HG03196 (cell line): ENCODE data around the gene ZDHHC14.
"Not testable (repeated sequence)": the region's sequence is repeated elsewhere in the genome, so short reads cannot be mapped to it uniquely, and the experiment has no call there.

Experiments
- ATAC-seq: cut with Tn5 transposase; IDR thresholded peaks from one replicate; pipeline ENCODE4 v1.9.1; 2021; ENCODE audit not compliant: unreplicated experiment

ZDHHC14 gene

DNA sequence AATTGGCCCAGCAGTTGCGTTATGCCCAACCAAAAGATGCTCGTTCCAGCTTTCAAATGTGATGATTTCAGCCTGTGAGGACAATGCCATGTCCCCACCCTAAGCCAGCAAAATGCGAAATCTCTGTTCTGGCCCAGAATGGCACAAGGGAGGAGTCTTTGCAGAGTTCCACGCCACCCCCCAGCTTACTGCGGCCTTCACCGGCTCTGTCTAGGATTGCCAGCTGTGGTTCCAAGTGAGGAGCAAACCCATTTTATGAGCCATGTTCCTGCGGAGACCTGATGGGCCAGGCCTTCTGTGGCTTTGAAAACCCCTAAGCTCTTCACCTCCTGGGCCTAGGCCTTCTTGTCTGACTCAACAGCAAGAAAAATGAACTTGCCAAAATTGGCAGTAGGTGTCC lies 295.3 kb downstream of the ZDHHC14 start:
- no peak for ATAC-seq

DNA sequence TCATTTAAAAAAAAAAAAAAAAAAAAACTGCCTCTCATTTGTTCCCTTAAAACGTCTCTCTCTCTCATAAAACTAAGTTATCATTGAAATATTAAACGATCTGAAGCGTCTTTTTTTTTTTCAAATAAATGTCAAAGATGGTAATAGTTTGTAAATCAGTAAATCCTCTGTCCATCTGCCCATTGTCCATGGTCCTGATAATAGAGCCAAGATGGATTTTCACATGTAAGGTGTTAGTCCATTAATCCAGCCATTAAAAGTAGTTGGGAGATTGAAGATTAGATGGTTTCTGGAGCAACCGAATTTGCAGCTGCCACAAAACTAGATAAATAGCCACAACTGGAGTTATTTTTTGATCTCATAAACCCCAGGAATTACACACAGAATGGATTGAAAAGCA lies 296.2 kb downstream of the ZDHHC14 start:
- ATAC-seq = no peak

DNA sequence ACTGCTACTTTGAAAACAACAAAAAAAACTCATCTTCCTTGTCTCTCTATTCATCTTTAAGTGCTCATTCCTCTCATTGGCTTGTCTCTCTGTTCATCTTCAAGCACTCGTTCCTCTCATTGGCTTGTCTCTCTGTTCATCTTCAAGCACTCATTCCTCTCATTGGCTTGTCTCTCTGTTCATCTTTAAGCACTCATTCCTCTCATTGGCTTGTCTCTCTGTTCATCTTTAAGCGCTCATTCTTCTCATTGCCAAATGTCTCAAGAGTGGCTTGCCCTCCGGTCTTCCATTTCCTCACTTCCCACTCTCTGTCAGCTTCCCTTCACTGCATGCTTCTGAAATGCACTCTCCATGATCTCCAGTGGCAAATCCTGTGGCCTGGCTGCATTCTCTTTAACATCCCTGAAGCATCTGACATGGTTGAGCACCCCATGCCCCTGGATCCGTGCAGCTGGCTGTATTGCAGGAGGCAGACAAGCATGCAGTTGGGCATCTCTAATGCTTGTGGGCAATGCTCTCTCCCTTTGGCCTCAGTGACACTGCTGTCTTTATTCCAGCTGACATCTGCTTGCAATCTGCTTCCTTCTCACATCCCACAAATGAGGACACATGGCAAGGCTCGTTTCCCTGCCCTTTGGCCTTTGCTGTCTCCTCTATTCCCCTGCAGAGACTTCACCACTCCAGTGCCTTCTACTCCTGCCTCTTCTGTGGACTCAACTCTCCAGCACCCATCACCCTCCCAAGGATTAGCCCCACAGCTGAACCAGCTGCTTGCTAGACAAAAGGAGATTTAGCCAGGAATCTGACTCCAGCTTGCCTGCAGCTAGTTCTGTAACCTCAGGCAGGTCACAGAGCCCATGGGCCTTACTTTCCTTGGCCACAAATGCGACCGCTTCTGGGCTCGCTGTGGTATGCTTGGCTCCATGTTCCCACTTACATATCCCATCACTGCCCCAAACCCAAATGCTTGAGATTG lies 298.9 kb downstream of the ZDHHC14 start:
- ATAC-seq = no peak

DNA sequence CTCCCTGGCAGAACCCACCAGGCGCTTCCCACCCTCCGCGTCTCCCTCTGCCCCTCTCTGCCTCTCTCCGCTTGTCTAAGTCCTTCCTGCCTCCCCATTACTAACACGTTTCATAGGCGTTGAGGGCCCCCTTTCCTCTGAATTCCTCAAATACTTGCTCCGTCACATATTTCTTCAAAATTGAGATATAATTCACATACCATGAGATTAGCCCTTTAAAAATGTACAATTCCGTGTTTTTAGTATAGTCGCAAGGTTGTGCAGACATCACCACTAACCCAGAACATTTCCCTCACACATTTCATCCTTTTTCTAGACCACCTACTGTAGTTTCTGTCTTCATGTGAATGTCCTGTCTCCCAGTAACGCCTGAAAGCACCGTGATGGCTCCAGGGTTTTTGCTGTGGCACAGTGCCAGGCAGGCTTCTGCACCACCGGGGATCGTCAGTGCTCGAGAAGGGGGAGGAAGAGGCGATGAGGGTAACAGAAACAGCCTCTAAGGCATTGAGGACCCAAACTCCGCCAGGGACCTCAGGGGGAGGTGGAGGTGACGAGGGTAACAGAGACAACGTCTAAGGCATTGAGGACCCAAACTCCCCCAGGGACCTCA lies 300.2 kb downstream of the ZDHHC14 start:
- no peak for ATAC-seq

DNA sequence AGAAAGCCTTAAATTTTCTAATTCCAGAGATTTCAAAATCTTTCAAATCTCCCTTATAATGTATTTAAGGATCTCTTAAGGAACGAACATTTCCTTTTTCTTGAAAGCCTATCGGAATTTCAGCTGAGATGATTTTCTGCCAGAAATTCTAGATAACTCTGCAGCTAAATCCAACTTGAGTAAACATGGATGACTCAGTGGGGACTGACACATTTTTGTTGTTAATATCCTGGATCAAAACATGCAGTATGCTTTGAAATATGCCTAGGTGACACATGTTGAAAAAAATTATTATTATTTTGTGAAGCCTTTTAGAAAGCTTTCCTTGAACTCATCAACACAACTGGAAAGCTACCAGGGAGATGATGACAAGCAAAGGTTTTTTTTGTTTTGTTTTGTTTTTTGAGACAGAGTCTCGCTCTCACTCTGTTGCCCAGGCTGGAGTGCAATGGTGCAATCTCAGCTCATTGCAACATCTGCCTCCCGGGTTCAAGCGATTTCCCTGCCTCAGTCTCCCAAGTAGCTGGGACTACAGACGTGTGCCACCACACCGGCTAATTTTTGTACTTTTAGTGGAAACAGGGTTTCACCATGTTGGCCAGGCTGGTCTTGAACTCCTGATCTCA lies 302.0 kb downstream of the ZDHHC14 start:
- ATAC-seq = no peak

DNA sequence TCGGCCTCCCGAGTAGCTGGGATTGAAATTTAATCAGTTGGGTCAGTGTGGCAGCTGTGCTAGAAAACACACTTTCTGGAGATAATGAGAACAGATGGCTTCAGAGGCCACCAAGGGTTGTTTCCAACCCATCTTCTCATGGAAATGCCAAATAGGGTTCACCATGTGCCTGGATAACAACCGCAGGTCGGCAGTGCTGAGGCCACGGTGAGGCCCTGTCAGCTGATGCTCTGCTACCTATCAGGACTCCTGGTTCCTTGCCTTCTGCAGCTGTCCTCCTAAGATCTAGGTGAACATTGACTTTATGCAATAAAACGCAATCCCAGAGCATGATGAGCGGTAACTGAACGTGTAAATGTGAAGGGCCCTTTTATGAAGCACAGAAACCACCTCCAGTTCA lies 302.7 kb downstream of the ZDHHC14 start:
- no peak for ATAC-seq

DNA sequence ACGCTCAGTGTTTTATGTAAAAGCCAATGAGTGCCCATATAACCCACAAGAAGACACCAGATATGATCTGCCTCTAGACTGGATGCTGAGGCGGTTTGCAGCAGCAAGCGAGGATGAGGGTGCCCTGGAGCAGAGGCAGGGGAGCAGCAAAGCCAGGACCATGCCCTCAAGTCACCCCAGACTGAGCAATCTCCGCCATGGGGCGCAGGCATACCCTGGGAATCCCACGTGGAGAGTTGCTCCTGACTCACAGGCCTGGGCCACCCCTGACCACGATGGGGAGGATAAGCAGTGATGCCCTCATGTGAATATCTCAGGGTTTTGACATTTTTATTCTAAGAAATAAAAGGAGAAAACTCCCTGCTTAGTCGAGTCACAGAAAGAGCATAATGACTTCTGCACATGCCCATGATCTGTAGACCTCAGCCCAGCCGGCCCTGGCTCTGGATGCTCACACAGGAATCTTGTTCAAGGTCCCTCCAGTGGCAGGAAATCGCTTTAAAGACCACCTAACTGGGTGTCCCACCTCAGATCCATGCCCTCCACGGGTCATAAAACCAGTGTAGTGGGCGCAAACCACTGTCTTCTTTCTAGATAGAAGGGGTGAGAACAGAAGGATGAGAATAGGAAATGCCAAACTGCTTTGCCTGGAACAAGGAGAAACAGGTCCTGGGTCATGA lies 303.8 kb downstream of the ZDHHC14 start:
- ATAC-seq = no peak

DNA sequence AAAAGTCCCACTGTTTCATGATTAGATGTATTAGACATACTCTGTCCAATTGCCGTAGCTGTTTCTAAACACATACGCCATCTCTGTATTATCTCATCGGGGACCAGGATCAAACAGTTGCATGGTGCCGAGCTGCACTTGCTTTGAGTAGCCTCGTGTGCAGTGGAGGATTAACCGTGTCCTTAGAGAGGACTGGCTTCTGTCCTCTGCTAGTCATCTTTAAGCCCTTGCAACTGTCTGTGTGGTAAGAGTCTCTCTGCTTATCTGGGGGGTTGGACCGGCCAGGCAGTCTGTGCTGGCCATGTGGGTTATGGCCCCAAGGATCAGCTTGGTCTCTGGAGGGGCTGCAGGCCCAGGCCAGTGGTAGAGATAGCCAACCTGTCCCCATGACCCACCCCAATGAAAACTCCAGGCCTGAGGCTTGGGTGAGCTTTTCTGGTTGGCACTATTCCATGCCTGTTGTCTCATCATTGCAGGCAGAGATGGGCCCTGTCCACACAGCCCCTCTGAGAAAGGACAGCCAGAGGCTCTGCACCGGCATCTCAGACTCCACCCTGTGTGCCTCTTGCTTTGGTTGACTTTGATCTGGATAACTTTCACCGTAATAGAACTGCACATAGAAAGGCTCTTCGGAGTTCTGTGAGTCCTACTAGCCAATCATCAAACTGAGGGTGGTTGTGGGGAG lies 304.7 kb downstream of the ZDHHC14 start:
- ATAC-seq = no peak

DNA sequence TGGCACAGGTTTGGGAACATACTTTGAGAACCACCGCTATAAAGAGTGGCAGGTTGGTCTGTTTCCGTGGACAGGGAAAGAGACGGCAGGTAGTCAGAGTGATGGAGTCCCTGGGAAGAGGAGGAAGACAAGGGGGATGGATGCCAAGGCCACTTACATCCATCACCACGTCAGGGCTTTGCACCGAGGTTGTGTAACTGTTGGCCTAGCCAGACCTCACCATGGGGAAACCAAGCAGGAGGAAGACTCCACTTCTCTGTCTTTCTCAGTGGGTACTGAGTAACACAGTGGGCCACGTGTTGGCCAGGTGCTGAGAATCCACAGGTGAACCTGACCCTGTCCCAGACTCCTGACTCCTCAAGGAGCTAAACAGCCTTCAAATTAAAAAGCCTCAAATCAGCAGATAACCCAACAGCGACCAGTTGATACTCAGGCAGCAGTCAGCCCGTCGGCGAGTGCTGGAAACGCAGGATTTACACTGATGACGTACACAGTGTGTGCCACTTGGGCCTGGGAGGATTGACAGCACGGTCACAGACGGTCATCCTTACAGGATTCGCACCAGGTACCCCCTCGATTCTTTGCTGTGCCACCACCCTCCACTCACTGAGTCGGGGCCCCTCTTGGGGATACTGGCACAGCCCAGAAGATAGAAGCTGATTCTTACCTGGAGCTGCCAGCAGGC lies 307.4 kb downstream of the ZDHHC14 start:
- ATAC-seq = no peak

DNA sequence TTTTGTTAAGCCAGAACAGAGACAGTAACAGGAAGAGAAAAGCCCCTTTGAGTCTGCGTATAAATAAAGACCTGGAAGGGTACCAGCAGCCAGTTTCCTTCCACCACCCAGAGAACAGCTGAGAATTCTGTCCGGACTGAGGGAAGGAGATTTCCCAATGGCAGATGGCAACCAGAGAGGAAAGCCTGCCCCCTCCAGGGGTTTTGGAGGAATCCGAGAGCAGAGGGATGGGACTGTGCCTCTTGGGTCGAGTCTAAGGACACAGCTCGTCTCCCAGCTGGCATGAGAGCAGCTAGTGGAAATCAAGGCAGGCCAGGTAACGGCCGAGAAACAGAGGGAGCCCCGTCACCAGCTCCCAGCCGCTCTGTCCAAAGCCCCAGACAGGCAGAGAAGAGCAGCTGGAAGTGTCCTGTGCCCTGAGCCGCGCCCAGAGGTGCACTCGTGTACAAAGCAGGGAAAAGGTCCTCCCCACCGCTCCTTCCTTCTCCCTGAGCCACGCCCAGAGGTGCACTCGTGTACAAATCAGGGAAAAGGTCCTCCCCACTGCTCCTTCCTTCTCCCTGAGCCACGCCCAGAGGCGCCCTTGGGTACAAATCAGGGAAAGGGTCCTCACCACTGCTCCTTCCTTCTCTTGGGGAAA lies 308.1 kb downstream of the ZDHHC14 start:
- no peak for ATAC-seq

DNA sequence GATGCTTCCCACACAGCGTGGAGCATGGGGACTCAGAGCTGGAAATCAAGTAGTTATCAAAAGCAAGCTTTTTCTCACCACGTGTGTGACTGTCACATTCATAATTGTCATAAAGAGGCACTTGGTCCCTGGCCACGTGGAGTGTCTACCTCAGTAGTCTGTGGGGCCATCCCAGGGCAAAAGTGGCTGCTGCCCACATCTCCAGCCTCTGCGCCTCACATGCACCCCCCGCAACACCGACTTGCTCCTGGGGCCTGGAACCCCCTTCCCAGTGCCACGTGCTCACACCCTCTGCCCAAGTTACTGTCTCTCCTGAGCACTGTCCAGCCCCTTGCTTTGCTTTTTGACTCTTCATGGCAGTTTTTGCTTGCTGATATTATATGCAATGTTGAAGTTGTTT lies 308.9 kb downstream of the ZDHHC14 start:
- no peak for ATAC-seq

DNA sequence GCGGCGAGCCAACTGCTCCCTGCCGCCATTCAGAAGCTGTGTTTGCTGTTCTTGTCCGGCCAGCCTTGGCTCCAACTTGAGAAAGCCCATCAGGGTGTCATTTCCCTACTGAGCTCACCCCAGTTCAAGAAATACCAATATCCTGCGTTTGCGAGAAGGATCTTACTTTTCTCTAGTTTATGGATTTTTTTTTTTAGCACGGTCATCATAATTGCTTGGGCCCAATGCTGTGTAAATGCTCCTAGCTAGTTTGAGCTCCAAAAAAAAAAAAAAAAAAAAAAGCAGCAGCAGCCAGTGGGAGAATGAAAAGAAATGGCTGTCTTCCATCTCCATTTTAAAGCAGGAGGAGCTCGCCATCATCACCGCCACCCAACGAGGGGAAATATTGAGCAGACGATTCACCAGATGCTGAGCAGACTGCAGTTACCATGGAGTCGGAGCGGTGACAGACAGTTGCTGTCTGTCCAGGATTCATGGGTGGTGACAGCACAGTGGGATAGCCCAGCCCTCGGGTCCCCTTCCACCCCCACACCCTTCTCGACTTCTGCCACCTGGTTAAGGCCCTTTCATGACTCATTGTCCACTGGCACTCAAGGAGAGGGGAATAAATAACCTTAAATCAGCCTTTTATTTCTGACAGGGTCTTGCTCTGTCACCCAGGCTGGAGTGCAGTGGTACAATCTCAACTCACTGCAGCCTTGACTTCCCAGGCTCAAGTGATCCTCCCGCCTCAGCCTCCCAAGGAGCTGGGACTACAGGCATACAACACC lies 309.6 kb downstream of the ZDHHC14 start:
- no peak for ATAC-seq

DNA sequence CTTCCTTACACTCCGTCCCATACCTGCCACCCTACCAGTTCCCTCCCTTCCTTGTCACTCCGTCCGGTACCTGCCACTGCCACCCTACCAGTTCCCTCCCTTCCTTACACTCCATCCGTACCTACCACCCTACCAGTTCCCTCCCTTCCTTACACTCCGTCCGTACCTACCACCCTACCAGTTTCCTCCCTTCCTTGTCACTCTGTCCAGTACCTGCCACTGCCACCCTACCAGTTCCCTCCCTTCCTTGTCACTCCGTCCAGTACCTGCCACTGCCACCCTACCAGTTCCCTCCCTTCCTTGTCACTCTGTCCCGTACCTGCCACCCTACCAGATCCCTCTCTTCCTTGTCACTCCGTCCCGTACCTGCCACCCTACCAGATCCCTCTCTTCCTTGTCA lies 310.6 kb downstream of the ZDHHC14 start:
- not testable (repeated sequence) for ATAC-seq

DNA sequence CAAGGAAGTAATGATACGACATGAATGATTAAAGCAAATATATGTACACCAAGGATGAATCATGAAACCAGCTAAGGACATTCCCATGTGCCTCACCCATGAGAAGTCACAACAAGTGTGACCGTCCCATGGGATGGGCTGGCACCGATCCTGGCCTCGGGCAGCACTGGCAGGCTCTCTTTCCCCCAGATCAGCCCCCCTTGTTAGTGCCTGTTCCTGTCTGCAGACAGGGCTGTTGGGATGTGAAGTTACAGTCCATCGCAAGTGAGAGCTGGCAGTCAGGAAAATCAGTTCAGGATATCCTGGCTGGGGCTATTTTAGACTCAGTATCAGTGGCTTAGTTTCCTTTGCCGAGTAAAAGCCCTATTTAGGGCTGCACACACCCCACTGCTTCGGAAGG lies 312.9 kb downstream of the ZDHHC14 start:
- no peak for ATAC-seq

DNA sequence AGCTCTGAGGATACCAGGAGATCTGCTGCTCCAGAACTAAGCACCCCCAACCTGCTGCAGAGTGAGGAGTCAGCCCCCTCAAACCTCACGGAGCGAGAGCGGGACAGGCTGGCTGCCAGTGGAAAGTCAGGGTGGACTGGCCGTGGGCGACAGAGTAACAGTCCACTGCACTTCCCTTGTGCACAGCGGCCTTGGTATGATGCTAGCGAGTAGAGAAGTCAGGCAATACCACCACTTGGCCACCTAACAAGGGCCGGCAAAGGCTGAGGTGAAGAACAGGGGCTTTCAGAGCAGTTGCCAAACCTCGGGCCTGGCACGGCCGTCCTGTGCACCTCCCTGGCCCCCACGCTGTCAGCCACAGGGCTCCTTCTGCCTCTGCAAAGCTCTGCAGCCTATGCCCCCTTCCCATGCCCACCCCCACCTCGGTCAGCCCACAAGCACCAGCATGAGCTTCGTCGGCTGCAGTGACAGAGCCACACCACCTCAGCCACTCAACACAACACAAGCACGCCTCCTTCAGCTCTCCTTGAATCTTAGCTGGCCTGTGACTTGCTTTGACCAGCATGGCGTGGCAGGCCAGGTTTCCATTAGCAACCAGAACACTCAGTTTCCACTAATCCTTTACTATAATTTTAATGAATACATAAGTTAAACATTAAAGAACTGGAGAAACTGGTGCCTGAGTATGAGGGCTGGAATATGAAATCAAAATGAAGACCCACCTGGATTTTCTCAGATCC lies 314.5 kb downstream of the ZDHHC14 start:
- no peak for ATAC-seq

DNA sequence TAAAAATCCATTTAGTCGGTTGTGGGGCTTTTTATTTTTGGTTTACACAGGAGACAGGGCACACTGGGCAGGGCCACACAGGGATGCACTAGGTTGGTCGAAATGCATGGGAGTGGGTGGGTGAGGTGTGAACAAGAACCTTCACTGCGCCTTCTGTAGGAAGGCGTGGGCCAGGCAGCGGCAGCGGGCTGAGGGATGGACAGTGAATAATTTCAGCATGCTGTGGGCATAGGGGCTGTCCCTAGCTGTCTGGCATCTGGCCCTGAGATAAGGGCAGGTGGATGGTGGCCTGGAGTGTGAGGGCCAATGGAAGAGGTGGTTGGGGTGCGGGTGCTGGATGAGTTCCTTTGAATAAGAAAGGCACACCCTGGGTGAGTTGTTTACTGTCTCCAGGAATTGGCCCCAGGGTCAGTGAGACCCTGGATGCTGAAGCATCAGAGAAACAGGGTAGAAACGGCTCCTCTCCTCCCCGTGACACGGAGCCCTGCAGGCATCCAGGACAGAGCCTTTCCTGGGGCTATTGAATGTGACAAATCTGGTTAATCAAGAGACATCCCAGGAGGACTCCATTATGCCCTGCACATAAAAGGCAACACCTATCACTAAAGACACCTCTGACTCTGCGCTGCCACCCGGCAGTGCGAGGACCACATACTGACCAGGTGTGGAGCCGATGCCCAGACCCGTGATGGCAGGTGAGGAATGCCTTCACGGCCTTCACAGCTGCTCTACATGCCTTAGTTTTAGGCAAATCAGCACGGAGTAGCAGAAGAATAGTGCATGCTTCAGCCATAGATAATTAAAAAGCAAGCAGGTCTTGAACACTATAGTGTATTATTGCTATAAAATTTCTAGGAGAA lies 319.0 kb downstream of the ZDHHC14 start:
- ATAC-seq = no peak

DNA sequence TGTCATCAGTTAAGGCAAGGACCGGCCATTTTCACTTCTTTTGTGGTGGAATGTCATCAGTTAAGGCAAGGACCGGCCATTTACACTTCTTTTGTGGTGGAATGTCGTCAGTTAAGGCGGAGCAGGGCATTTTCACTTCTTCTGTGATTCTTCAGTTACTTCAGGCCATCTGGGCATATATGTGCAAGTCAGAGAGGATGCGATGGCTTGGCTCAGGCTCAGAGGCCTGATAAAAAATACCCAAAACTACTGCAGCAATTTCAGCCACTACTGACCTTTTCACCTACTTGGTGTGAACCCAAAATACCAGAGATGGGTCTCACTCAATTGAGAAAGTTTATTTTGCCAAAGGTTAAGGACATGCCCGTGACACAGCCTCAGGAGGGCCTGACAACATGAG lies 325.4 kb downstream of the ZDHHC14 start:
- ATAC-seq = not testable (repeated sequence)
